GM12878 (cell line): ENCODE measurements around the gene LCE1F. TPM values are rescaled to one million over a fixed set of nuclear protein-coding genes. Genes with fewer than 3 reads are reported as not detected.

ENCODE experiments used
- ATAC-seq: fragments of 200-7000 bp; cut with Tn5 transposase; 3 replicates; pipeline ENCODE4 v1.9.1; 2020; ENCODE audit warnings: mild to moderate bottlenecking, moderate library complexity
- BruUV-seq: library from RNA; stranded (reverse); fragments of 400-500 nt; replicated peaks from 2 replicates; lab custom pipeline; 2021; lab: Mats Ljungman, UMichigan
- CTCF ChIA-PET: fragments of 300-600 bp; sonication (Branson Sonifier 250); formaldehyde crosslinking; extraction: SDS; loops from one replicate; lab custom pipeline; 2021; ENCODE audit warnings: inconsistent platforms; lab: Yijun Ruan, JAX
- POLR2A ChIA-PET: fragments of 350-600 bp; formaldehyde crosslinking; extraction: SDS; loops from one replicate; lab custom pipeline; 2021; ENCODE audit warnings: inconsistent platforms; lab: Charles Lee
- RAD21 ChIA-PET: fragments of 300-600 bp; sonication (Branson Sonifier 250); formaldehyde crosslinking; loops from one replicate; lab custom pipeline; 2023; ENCODE audit warnings: antibody characterized with exemption; ENCODE audit not compliant: unreplicated experiment; lab: Charles Lee
- SMC1A ChIA-PET: fragments of 300-600 bp; sonication (Branson Sonifier 250); formaldehyde crosslinking; loops from one replicate; lab custom pipeline; 2023; ENCODE audit not compliant: unreplicated experiment, uncharacterized antibody; lab: Charles Lee
- DNase-seq: peaks from one replicate; pipeline ENCODE4 v3.0.0-alpha.2; 2011; ENCODE audit warnings: low read depth, low spot score
- FAIRE-seq: peaks from 3 replicates; lab custom pipeline; 2011; peaks lifted over from hg19 to GRCh38; lab: Jason Lieb, UNC
- H2AFZ ChIP-seq: 2 replicates; pipeline ENCODE4 v1.6.0; 2011; ENCODE audit warnings: low read depth, low read length, control low read depth; ENCODE audit not compliant: control insufficient read depth
- H3K27ac ChIP-seq: 2 replicates; pipeline ENCODE4 v1.5.1; 2011; ENCODE audit warnings: control low read depth; ENCODE audit not compliant: control insufficient read depth, insufficient read depth
- H3K27me3 ChIP-seq, 2 experiments: replicated peaks in 1 of 2; 2 replicates each; pipeline versions ENCODE4 v1.6.0 to v1.6.1; 2011; ENCODE audit warnings: low read length in 1 of 2; ENCODE audit not compliant: control insufficient read depth in 2 of 2, insufficient read depth in 2 of 2
- H3K36me3 ChIP-seq, 2 experiments: 2 replicates each; pipeline ENCODE4 v1.5.1; 2011; ENCODE audit warnings: low read length in 1 of 2; ENCODE audit not compliant: control insufficient read depth in 2 of 2, insufficient read depth in 2 of 2
- H3K4me1 ChIP-seq: 2 replicates; pipeline ENCODE4 v1.6.1; 2011; ENCODE audit warnings: mild to moderate bottlenecking, low read length, moderate library complexity, mixed read lengths; ENCODE audit not compliant: control insufficient read depth, insufficient read depth
- H3K4me2 ChIP-seq: 2 replicates; pipeline ENCODE4 v1.6.0; 2011; ENCODE audit warnings: control low read depth; ENCODE audit not compliant: control insufficient read depth, insufficient read depth
- H3K4me3 ChIP-seq: fragments of 200-600 bp; sonication (generic); 2 replicates; pipeline ENCODE4 v1.5.1; 2016
- H3K79me2 ChIP-seq: 2 replicates; pipeline ENCODE4 v1.6.0; 2011; ENCODE audit warnings: low read length; ENCODE audit not compliant: control insufficient read depth, insufficient read depth
- H3K9ac ChIP-seq: 2 replicates; pipeline ENCODE4 v1.8.0; 2011; ENCODE audit warnings: low read length, control low read depth, mixed read lengths; ENCODE audit not compliant: control insufficient read depth, insufficient read depth
- H3K9me3 ChIP-seq: replicated peaks from 3 replicates; pipeline ENCODE4 v1.5.1; 2011; ENCODE audit warnings: mild to moderate bottlenecking, low read length; ENCODE audit not compliant: control insufficient read depth, insufficient read depth
- H4K20me1 ChIP-seq: 2 replicates; pipeline ENCODE4 v1.6.0; 2011; ENCODE audit not compliant: control insufficient read depth, insufficient read depth
- BACH1 ChIP-seq: fragments of 450-650 bp; IDR thresholded peaks from 2 replicates; pipeline ENCODE4 v1.6.1; 2017; ENCODE audit warnings: mild to moderate bottlenecking, borderline replicate concordance
- CHD4 ChIP-seq: fragments of 200-600 bp; sonication (generic); IDR thresholded peaks from 2 replicates; pipeline ENCODE4 v1.6.1; 2016; ENCODE audit warnings: mild to moderate bottlenecking
- CREB1 ChIP-seq: IDR thresholded peaks from 2 replicates; pipeline ENCODE4 v1.6.1; 2012; ENCODE audit warnings: low read depth, mild to moderate bottlenecking, inconsistent platforms
- ETV6 ChIP-seq, 2 experiments: fragments of 450-650 bp in 1 of 2; IDR thresholded peaks in 1 of 2; conservative IDR thresholded peaks in 1 of 2; 2 replicates each; pipeline ENCODE4 v1.6.1; 2014; ENCODE audit warnings: antibody characterized with exemption in 1 of 2, borderline replicate concordance in 1 of 2, low read depth in 1 of 2, mild to moderate bottlenecking in 1 of 2, moderate library complexity in 1 of 2
- HDAC6 ChIP-seq: fragments of 200-600 bp; sonication (generic); IDR thresholded peaks from one replicate; pipeline ENCODE4 v1.8.0; 2017; ENCODE audit warnings: antibody characterized with exemption; ENCODE audit not compliant: unreplicated experiment
- HSF1 ChIP-seq: fragments of 150-350 bp; IDR thresholded peaks from 2 replicates; pipeline ENCODE4 v1.6.1; 2014; ENCODE audit warnings: mild to moderate bottlenecking, low read depth, low read length
- KDM1A ChIP-seq: fragments of 200-600 bp; sonication (generic); IDR thresholded peaks from 2 replicates; pipeline ENCODE4 v1.6.1; 2016; ENCODE audit warnings: borderline replicate concordance
- MTA2 ChIP-seq: fragments of 450-650 bp; IDR thresholded peaks from 2 replicates; pipeline ENCODE4 v1.6.1; 2016; ENCODE audit warnings: low read depth, mild to moderate bottlenecking, moderate library complexity
- NFIC ChIP-seq: IDR thresholded peaks from 2 replicates; pipeline ENCODE4 v1.6.1; 2012; ENCODE audit warnings: low read depth, mild to moderate bottlenecking, inconsistent platforms, low read length, moderate library complexity
- RAD21 ChIP-seq: IDR thresholded peaks from 2 replicates; pipeline ENCODE4 v1.6.1; 2011; ENCODE audit warnings: mild to moderate bottlenecking, low read depth, low read length, moderate library complexity; ENCODE audit not compliant: insufficient read depth
- RELA ChIP-seq: fragments of 450-650 bp; IDR thresholded peaks from 2 replicates; pipeline ENCODE4 v1.8.0; 2014; ENCODE audit warnings: borderline replicate concordance; ENCODE audit not compliant: partially characterized antibody
- RFX5 ChIP-seq: IDR thresholded peaks from 2 replicates; pipeline ENCODE4 v1.6.1; 2011; ENCODE audit warnings: low read depth, low read length, improper control_type of control experiment
- SP1 ChIP-seq: IDR thresholded peaks from one replicate; pipeline ENCODE4 v1.6.1; 2011; ENCODE audit warnings: low read depth, low read length
- SRF ChIP-seq, 2 experiments: IDR thresholded peaks; 2 replicates each; pipeline ENCODE4 v1.6.1; 2011; ENCODE audit warnings: low read depth in 2 of 2, low read length in 2 of 2, mild to moderate bottlenecking in 1 of 2, moderate library complexity in 1 of 2
- YBX1 ChIP-seq: fragments of 450-650 bp; IDR thresholded peaks from 2 replicates; pipeline ENCODE4 v1.6.1; 2016; ENCODE audit warnings: antibody characterized with exemption
- YY1 ChIP-seq: IDR thresholded peaks from 2 replicates; pipeline ENCODE4 v1.6.1; 2011; ENCODE audit warnings: low read depth, mild to moderate bottlenecking, low read length
- WGBS: methylation state at CpG from one replicate; pipeline ENCODE4 v1.1.6; 2016; ENCODE audit warnings: low lambda C conversion rate; ENCODE audit not compliant: insufficient replicate concordance, insufficient coverage; ENCODE audit errors: missing lambda C conversion rate; 5-methylcytosine and 5-hydroxymethylcytosine counted together
- in situ Hi-C: fragments of 300-500 bp; cut with MboI; formaldehyde crosslinking; loops from 9 replicates; pipeline ENCODE4 v1.14.3; 2018; ENCODE audit warnings: mixed read lengths
- intact Hi-C: fragments of 100-400 bp; cut with micrococcal nuclease; formaldehyde crosslinking; loops from one replicate; pipeline ENCODE4 v1.14.2; 2022; ENCODE audit not compliant: unreplicated experiment
- polyA plus RNA-seq, 11 experiments: library from polyadenylated mRNA; depleted of rRNA in 4 of 11; unstranded in 6 of 11; stranded (reverse) in 5 of 11; fragments of >200 nt; fragmentation: Nextera tagmentation in 4 of 11; fragmentation: Illumina TruSeq in 1 of 11; extraction: Ambion mirVana in 4 of 11; extraction: Trizol in 1 of 11; gene quantifications; 1 replicate in 1 of 11; 2 replicates in 10 of 11; pipeline versions ENCODE4 v1.2.1 to v1.2.3, GENCODE V29; 2011 to 2016; ENCODE audit warnings: inconsistent platforms in 2 of 11, missing spikeins in 2 of 11, low read depth in 1 of 11
- total RNA-seq, 4 experiments: library from RNA; depleted of rRNA in 3 of 4; stranded (reverse); fragments of >200 nt in 3 of 4; fragmentation: Illumina TruSeq in 1 of 4; extraction: Trizol in 1 of 4; gene quantifications; 2 replicates each; pipeline versions ENCODE4 v1.2.1 to v1.2.3, GENCODE V29; 2013 to 2021

LCE1F gene
- total and polyA plus RNA-seq, 10 of the 15 experiments (the other 5 are each of a cell fraction or from before 2014, with no cell fraction given): 0.72 to 0.96 TPM; not detected in 8

GRCh38 chr1:152758636-152759035 is 16.3 kb upstream of the LCE1F start (continued):
- TF ChIP-seq HSF1: no peak

DNA sequence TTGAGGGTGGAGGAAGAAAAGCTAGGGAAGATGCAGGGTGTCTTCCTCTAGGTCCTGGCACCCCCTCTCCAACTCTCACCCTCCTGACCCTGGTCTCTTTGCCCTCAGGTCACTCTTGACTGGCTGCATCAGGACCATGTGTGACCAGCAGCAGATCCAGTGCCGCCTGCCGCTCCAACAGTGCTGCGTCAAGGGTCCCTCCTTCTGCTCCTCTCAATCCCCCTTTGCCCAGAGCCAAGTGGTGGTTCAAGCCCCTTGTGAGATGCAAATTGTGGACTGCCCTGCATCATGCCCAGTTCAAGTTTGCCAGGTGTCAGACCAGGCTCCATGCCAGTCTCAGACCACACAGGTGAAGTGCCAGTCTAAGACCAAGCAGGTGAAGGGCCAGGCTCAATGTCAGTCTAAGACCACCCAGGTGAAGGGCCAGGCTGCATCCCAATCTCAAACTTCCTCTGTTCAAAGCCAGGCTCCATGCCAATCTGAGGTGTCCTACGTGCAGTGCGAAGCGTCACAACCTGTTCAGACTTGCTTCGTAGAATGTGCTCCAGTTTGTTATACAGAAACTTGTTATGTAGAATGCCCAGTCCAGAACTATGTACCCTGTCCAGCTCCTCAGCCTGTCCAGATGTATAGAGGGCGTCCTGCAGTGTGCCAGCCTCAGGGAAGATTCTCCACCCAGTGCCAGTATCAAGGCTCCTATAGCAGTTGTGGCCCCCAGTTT is 15.3 kb upstream of the LCE1F start:
- no peak for ATAC-seq
- RAD21 ChIA-PET: no interaction called here

More for the DNA sequence above, 15.3 kb upstream of the LCE1F start:
- in situ Hi-C loops: no loop called here
- BruUV-seq: no TSS peak
- POLR2A ChIA-PET: no interaction called here
- H3K79me2 ChIP-seq: no peaks in the 10 kb centered on the region
- CTCF ChIA-PET: no interaction called here
- DNase-seq (no peak), FAIRE-seq (no peak)
- no peaks in the 10 kb centered on the region for H3K9me3 ChIP-seq
- SMC1A ChIA-PET: no interaction called here
- no peak overlapping the region for H3K4me2 ChIP-seq
- no peak overlapping the region for H3K27ac ChIP-seq
- H3K27me3 ChIP-seq: no peaks in the 10 kb centered on the region
- H4K20me1 ChIP-seq: no peaks in the 10 kb centered on the region
- H3K36me3 ChIP-seq: no peaks in the 10 kb centered on the region
- intact Hi-C loops: no loop called here
- WGBS: 42% methylated on average over 8 of the region's 8 CpGs
- TF ChIP-seq RELA (no peak), NFIC (no peak), HDAC6 (no peak), RFX5 (no peak), SRF (IDR thresholded peaks at IDR 0.05; ENCODE audit: low read depth in 2 of 2, low read length in 2 of 2) (no peak), RAD21 (no peak), BACH1 (no peak), KDM1A (no peak), YY1 (no peak), YBX1 (no peak), CREB1 (no peak), MTA2 (no peak), CHD4 (no peak), SP1 (no peak), ETV6 (conservative IDR thresholded peaks at IDR 0.05 in 1 of 2, IDR thresholded peaks at IDR 0.05 in 1 of 2; ENCODE audit: borderline replicate concordance in 1 of 2, low read depth in 1 of 2) (no peak)
- no peaks in the 10 kb centered on the region for H3K4me1 ChIP-seq
- no peak overlapping the region for H3K4me3 ChIP-seq
- H3K9ac ChIP-seq: no peak overlapping the region
- no peak overlapping the region for H2AFZ ChIP-seq
